WI38 (cell line): ENCODE results near the gene MRE11.
A peak's percentile ranks its signal among the peaks of the same experiment; 100 is the strongest.
"Not testable (repeated sequence)": the region's sequence is repeated elsewhere in the genome, so short reads cannot be mapped to it uniquely, and the experiment has no call there.

Source experiments
- H3K4me3 ChIP-seq: 2 replicates; pipeline ENCODE4 v1.5.1; 2011; ENCODE audit warnings: low read depth, mild to moderate bottlenecking, control low read depth, low read length
- CTCF ChIP-seq: IDR thresholded peaks from 2 replicates; pipeline ENCODE4 v1.5.1; 2012; ENCODE audit warnings: low read depth, mild to moderate bottlenecking, control low read depth, low read length

The MRE11 gene

GRCh38 chr11:94519478-94520084 lies 25.9 kb upstream of the MRE11 start:
- H3K4me3 ChIP-seq, result no peak overlapping the region
- no peak; the same call in 1 of the 2 replicates for TF ChIP-seq CTCF

GRCh38 chr11:94518300-94518699 lies 24.7 kb upstream of the MRE11 start:
- TF ChIP-seq CTCF, result no peak
- no peak overlapping the region for H3K4me3 ChIP-seq

- no peak for TF ChIP-seq CTCF
- no peak overlapping the region for H3K4me3 ChIP-seq
Observed at GRCh38 chr11:94516725-94517124, 23.1 kb upstream of the MRE11 start.

- no peak overlapping the region for H3K4me3 ChIP-seq
- TF ChIP-seq CTCF, result no peak
Observed at GRCh38 chr11:94515398-94515797, 21.8 kb upstream of the MRE11 start.

GRCh38 chr11:94513091-94513490 lies 19.4 kb upstream of the MRE11 start:
- TF ChIP-seq CTCF, result no peak
- H3K4me3 ChIP-seq, result no peak overlapping the region

GRCh38 chr11:94511932-94512781 lies 18.5 kb upstream of the MRE11 start, which contains the start of gene C11orf97:
Gene C11orf97 (plus strand): TSS chr11:94512461. CDS start chr11:94512529, 68 bp downstream.
- no peak for TF ChIP-seq CTCF

GRCh38 chr11:94507485-94507884 lies 13.8 kb upstream of the MRE11 start:
- TF ChIP-seq CTCF, result no peak
- no peak overlapping the region for H3K4me3 ChIP-seq

More at GRCh38 chr11:94511932-94512781, 18.5 kb upstream of the MRE11 start, which contains the start of gene C11orf97:
- H3K4me3 ChIP-seq, result peak within 1 kb of the TSS; percentile 65

- not testable (repeated sequence) for H3K4me3 ChIP-seq
Observed at GRCh38 chr11:94506513-94506912, 12.9 kb upstream of the MRE11 start.
